Effector memory CD4-positive, alpha-beta T cell (primary cell): Measurements from ENCODE around the gene PDE9A.
"Not testable (repeated sequence)": the region's sequence is repeated elsewhere in the genome, so short reads cannot be mapped to it uniquely, and the experiment has no call there.

Experiments used
- DNase-seq, 3 donors: peaks; one replicate each; pipeline ENCODE4 v3.0.0-alpha.2; 2020
- H3K27ac ChIP-seq: 2 replicates; pipeline ENCODE4 v1.7.0; 2013; ENCODE audit warnings: mild to moderate bottlenecking, low read length, moderate library complexity; ENCODE audit not compliant: insufficient read depth, poor library complexity, severe bottlenecking
- H3K27me3 ChIP-seq: replicated peaks from 2 replicates; pipeline ENCODE4 v1.7.0; 2013; ENCODE audit warnings: mild to moderate bottlenecking, low read length; ENCODE audit not compliant: insufficient read depth, control insufficient read depth, poor library complexity, severe bottlenecking
- H3K36me3 ChIP-seq: 2 replicates; pipeline ENCODE4 v1.7.0; 2013; ENCODE audit warnings: mild to moderate bottlenecking, low read length, moderate library complexity; ENCODE audit not compliant: control insufficient read depth, insufficient read depth
- H3K4me1 ChIP-seq: 2 replicates; pipeline ENCODE4 v1.7.0; 2013; ENCODE audit warnings: low read length, mild to moderate bottlenecking; ENCODE audit not compliant: control insufficient read depth, insufficient read depth, poor library complexity, severe bottlenecking
- H3K4me3 ChIP-seq: 2 replicates; pipeline ENCODE4 v1.7.0; 2013; ENCODE audit warnings: low read length, low read depth, mild to moderate bottlenecking; ENCODE audit not compliant: insufficient read depth, poor library complexity, severe bottlenecking
- H3K9me3 ChIP-seq: 2 replicates; pipeline ENCODE4 v1.7.0; 2013; ENCODE audit warnings: mild to moderate bottlenecking, low read length, moderate library complexity; ENCODE audit not compliant: control insufficient read depth

PDE9A gene

DNA sequence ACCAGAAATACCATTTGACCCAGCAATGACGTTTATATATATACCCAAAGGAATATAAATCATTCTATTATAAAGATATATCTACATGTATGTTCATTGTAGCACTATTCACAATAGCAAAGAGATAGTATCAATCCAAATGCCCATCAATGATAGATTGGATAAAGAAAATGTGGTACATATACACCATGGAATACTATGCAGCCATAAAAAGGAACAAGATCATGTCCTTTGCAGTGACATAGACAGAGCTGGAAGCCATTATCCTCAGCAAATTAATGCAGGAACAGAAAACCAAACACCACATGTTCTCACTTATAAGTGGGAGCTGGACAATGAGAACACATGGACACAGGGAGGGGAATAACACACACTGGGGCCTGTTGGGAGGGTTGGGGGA, 55.5 kb downstream of the PDE9A start:
- not testable (repeated sequence) for H3K4me3 ChIP-seq, DNase-seq, H3K4me1 ChIP-seq, H3K9me3 ChIP-seq, H3K27ac ChIP-seq, H3K27me3 ChIP-seq, H3K36me3 ChIP-seq

DNA sequence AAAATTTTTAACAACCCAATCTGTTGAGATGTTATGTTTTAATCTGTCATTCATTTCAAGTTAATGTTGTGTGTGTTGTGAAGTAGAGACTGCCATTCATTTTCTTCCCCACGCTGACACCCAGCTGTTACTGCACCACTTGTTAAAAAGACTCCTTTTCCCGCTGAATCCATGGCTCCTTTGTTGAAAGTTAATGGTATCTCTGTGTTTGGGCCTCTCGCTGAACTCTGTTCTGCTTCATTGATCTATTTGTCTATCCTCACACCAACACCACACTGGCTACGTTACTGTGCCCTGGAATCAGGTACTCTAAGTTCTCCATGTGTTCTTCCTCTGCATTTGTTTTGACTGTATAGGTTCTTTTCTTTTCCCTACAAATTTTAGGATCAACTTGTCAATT, 58.2 kb downstream of the PDE9A start:
- no peak overlapping the region for H3K27ac ChIP-seq
- no peaks in the 10 kb centered on the region for H3K9me3 ChIP-seq
- no peaks in the 10 kb centered on the region for H3K27me3 ChIP-seq
- H3K4me3 ChIP-seq = no peak overlapping the region
- no peaks in the 10 kb centered on the region for H3K36me3 ChIP-seq
- H3K4me1 ChIP-seq = no peaks in the 10 kb centered on the region
- no peak for DNase-seq

DNA sequence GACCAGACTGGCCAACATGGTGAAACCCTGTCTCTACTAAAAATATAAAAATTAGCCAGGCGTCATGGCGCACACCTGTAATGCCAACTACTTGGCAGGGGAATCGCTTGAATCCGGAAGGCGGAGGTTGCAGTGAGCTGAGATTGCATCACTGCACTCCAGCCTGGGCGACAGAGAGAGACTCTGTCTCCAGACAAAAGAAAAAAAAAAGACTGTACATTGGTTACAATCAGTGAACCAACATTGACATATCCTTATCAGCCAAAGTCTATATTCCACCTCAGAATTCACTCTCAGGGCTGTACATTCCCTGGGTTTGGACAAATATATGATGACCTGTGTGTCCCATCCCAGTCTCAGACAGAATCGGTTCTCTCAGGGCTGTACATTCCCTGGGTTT, 62.0 kb downstream of the PDE9A start:
- H3K4me1 ChIP-seq, H3K27me3 ChIP-seq, H3K4me3 ChIP-seq, H3K9me3 ChIP-seq, DNase-seq, H3K36me3 ChIP-seq, H3K27ac ChIP-seq: not testable (repeated sequence)

DNA sequence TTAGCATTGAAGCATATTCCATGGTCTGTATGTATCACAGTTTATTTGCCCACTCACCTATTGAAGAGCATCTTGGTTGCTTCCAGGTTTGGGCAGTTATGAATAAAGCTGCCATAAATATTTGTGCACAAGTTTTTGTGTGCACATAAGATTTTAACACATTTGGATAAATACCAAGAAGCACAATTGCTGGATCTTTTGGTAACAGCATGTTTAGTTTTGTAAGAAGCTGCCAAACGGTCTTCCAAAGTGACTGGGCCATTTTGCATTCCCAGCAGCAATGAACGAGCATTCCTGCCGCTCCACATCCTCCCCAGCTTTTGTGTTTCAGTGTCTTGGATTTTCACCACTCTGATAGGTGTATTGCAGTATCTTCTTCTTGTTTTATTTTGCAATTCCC, 62.7 kb downstream of the PDE9A start:
- H3K4me3 ChIP-seq = no peak overlapping the region

DNA sequence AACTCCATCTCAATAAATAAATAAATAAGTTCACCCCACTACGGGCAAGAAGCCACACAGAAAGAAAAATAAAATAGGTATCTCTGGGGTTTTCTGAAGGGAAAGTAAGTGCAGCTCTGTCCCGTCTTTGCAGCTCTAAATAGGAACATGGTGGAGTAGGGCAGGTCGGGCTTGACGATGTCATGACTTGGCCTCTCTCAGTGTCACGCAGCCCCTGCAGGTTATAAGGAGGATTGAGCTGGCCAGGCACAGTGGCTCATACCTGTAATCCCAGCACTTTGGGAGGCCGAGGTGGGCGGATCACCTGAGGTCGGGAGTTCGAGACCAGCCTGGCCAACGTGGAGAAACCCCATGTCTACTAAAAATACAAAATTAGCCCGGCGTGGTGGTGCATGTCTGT, 67.1 kb downstream of the PDE9A start:
- H3K36me3 ChIP-seq, H3K27me3 ChIP-seq, H3K4me3 ChIP-seq, H3K9me3 ChIP-seq, H3K27ac ChIP-seq, DNase-seq, H3K4me1 ChIP-seq: not testable (repeated sequence)

More for the DNA sequence above, 62.7 kb downstream of the PDE9A start:
- H3K27me3 ChIP-seq = no peaks in the 10 kb centered on the region
- no peak for DNase-seq
- H3K9me3 ChIP-seq = no peaks in the 10 kb centered on the region
- no peak overlapping the region for H3K27ac ChIP-seq
- no peaks in the 10 kb centered on the region for H3K4me1 ChIP-seq
- H3K36me3 ChIP-seq = no peaks in the 10 kb centered on the region

DNA sequence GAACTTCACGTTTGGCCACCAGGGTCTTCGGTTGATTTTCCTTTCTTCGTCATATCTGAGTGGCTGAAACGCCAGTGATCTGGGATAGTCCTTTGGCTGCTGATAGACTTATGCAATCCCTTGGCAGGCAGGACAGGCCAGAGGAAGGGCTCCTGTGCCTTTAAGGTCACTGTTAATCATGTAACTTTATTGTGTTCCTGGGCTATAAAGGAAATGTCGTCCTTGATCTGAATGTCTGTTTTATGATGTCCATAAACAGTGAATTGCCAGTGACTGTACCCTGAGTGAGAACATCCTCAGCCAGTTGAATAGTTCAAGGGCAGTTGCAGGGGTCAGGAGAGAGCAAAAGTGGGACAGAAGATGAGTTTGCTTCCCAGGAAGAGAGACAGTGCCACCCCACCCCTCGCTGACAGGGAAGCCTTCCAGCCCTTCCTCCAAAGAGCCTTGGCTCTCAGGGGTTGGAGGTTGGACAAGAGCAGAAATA, 68.0 kb downstream of the PDE9A start:
- Histone ChIP-seq H3K27ac (no peak overlapping the region), H3K4me3 (no peak overlapping the region), H3K9me3 (no peaks in the 10 kb centered on the region), H3K27me3 (no peaks in the 10 kb centered on the region), H3K36me3 (no peaks in the 10 kb centered on the region), H3K4me1 (no peaks in the 10 kb centered on the region)
- no peak for DNase-seq

DNA sequence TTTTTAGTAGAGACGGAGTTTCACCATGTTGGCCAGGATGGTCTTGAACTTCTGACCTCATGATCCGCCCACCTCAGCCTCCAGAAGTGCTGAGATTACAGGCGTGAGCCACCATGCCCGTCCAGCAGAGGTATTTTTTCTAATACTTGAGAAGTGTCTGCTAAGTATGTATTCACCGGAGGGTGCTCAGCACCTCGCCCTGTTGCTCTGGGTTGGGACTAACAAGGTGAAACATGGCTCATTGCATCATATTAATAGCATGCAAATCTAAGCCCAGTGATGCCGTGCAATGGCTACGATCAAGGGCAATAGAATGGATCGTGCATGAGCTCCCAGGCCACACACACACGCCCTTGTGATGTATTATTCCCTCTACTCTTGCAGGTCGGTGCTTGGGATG, 68.7 kb downstream of the PDE9A start:
- H3K36me3 ChIP-seq = no peaks in the 10 kb centered on the region
- no peaks in the 10 kb centered on the region for H3K4me1 ChIP-seq
- no peaks in the 10 kb centered on the region for H3K9me3 ChIP-seq
- no peak overlapping the region for H3K4me3 ChIP-seq
- no peaks in the 10 kb centered on the region for H3K27me3 ChIP-seq
- no peak overlapping the region for H3K27ac ChIP-seq
- DNase-seq = no peak

DNA sequence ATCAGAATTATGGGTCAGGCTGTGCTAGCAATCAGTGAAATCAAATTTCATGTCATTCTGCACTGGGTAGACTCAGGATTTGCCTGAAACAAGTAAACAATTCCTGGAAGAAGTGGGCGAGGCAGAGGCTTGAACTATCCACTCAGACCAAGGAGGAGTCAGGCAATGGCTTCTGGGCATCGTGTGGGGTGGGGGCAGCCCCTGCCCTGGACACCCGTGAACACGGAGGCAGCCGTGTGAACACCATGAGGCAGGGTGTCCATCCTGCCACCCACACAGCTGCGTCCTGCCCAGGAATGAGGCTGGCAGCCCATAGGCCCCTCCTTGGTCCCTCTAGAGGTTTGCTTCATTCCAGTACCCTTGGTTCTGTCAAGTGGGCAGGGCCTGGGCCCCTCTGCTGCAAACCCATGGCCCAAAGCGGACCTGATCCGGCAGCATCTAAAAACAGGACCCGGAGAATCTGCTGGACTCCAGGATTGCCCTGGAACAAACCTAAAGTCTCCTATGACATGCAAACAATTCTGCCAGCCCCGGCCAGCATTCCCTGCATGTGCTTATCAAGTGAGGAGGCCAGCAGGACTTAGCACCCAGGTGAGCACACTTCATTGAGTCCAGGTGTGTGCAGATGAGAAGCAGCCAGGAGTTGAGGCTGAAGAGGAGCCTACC, 69.5 kb downstream of the PDE9A start:
- DNase-seq = no peak
- H3K4me3 ChIP-seq = no peak overlapping the region
- H3K4me1 ChIP-seq = no peaks in the 10 kb centered on the region

DNA sequence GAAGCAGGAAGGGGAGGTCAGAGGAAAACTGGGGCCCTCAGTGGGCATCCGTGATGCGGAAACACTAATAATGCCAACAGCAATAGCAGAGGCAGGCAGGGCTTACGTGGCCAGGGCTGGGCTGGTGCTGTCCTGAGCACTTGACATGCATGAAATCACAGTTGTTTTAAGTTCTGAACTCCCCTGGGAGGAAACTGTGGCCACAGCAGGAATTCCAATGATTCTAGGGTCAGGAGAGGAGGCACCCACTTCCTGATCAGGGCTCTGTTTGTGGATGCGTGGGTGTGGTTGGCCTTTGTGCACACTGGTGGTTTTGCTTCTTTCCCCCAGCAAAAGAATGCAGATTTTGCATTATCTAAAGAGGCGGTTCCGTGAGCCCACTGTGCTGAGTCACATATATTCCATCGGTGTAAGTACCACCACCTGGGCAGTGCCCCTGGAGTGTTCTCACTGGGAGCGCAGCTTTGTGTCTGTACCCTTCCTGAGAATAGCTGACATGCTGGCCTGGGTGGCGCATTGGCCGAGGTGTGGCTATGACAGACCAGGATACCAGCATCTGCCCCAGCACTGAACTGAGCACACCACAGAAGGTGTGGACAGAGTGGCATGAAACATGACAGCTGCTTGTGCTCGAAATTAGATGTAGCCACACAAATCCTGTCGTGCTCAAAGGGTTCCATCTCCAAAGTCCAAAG, 71.0 kb downstream of the PDE9A start:
- Histone ChIP-seq H3K9me3 (no peaks in the 10 kb centered on the region), H3K36me3 (no peaks in the 10 kb centered on the region), H3K4me3 (no peak overlapping the region), H3K4me1 (no peaks in the 10 kb centered on the region), H3K27me3 (no peaks in the 10 kb centered on the region), H3K27ac (no peak overlapping the region)
- DNase-seq = no peak

More for the DNA sequence above, 69.5 kb downstream of the PDE9A start:
- Histone ChIP-seq H3K27ac (no peak overlapping the region), H3K27me3 (no peaks in the 10 kb centered on the region), H3K9me3 (no peaks in the 10 kb centered on the region), H3K36me3 (no peaks in the 10 kb centered on the region)

DNA sequence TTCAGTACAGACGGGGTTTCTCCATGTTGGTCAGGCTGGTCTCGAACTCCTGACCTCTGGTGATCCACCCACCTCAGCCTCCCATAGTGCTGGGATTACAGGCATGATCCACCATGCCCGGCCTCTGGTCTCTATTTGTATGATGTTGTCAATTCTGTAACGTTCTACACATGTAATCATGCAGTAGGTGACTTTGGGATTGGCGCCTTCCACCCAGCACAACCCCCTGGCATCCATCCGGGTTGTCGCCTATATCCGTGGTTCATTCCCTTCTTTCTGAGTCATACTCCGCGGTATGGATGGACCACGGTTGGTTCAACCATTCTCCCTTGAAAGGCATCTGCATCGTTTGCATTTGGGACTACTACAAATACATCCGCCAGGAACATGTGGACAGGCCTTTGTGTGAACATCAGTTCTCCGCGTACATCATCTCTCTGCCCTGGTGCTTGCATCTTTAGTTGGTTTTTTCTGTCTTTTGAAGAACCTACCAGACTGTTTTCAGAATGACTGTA, 72.1 kb downstream of the PDE9A start:
- DNase-seq = no peak
- Histone ChIP-seq H3K36me3 (no peaks in the 10 kb centered on the region), H3K9me3 (no peaks in the 10 kb centered on the region), H3K4me3 (no peak overlapping the region), H3K27ac (no peak overlapping the region), H3K4me1 (no peaks in the 10 kb centered on the region), H3K27me3 (no peaks in the 10 kb centered on the region)
